ENCODE data around the gene PRKCZ. TPM values are rescaled to one million over a fixed set of nuclear protein-coding genes. Genes with fewer than 3 reads are reported as not detected.

PRKCZ gene
- total and polyA plus RNA-seq, 7 donors: 0.07 to 2.3 (median 0.42) TPM; not detected in 1

- Histone ChIP-seq H3K36me3 (ENCODE audit: insufficient read depth in 1 of 2, low read depth in 1 of 2) (no peaks in the 10 kb centered on the region), H3K4me3 (no peak overlapping the region), H3K4me1 (no peaks in the 10 kb centered on the region), H3K27ac (no peak overlapping the region), H3K9me3 (no peaks in the 10 kb centered on the region), H3K27me3 (ENCODE audit: insufficient read depth in 3 of 3, low read length in 2 of 3) (peaks cover 0 to 36% (median 14%) of the 10 kb centered on the region in 3 donors)
- WGBS, 3 donors: 68 to 77% (median 74%) methylated on average over 31 of the region's 31 CpGs
- ATAC-seq (no peak), DNase-seq (no peak)
- no peak for TF ChIP-seq CTCF (IDR thresholded peaks at IDR 0.05)
- intact Hi-C loops (cut with DNase I): no loop called here
Observed at GRCh38 chr1:2124446-2125198, 74.4 kb downstream of the PRKCZ start.

GRCh38 chr1:2125350-2126211, 75.4 kb downstream of the PRKCZ start:
- no peak overlapping the region for H3K4me3 ChIP-seq

GRCh38 chr1:2126331-2127186, 76.3 kb downstream of the PRKCZ start:
- no peak overlapping the region for H3K27ac ChIP-seq
- intact Hi-C loops (cut with DNase I): no loop called here
- H3K27me3 ChIP-seq (ENCODE audit: insufficient read depth in 3 of 3, low read length in 2 of 3): peaks cover 0 to 55% (median 16%) of the 10 kb centered on the region in 3 donors
- H3K4me1 ChIP-seq: no peaks in the 10 kb centered on the region
- DNase-seq (peak in 1 of 2 donors; percentile 50), ATAC-seq (no peak)
- WGBS, 3 donors: 77 to 81% (median 79%) methylated on average over 39 of the region's 39 CpGs
- TF ChIP-seq CTCF (IDR thresholded peaks at IDR 0.05): no peak
- no peak overlapping the region for H3K4me3 ChIP-seq
- no peaks in the 10 kb centered on the region for H3K36me3 ChIP-seq (ENCODE audit: insufficient read depth in 1 of 2, low read depth in 1 of 2)
- H3K9me3 ChIP-seq: no peaks in the 10 kb centered on the region

More at GRCh38 chr1:2125350-2126211, 75.4 kb downstream of the PRKCZ start:
- no peak for DNase-seq
- Histone ChIP-seq H3K36me3 (ENCODE audit: insufficient read depth in 1 of 2, low read depth in 1 of 2) (no peaks in the 10 kb centered on the region), H3K27ac (no peak overlapping the region), H3K9me3 (no peaks in the 10 kb centered on the region), H3K4me1 (no peaks in the 10 kb centered on the region), H3K27me3 (ENCODE audit: insufficient read depth in 3 of 3, low read length in 2 of 3) (peaks cover 0 to 45% (median 14%) of the 10 kb centered on the region in 3 donors)
- no peak for ATAC-seq
- 61 to 65% (median 64%) methylated on average over 34 of the region's 34 CpGs for WGBS, 3 donors
- intact Hi-C loops (cut with DNase I): no loop called here
- no peak for TF ChIP-seq CTCF (IDR thresholded peaks at IDR 0.05)

- Histone ChIP-seq H3K9me3 (no peaks in the 10 kb centered on the region), H3K27me3 (ENCODE audit: insufficient read depth in 3 of 3, low read length in 2 of 3) (peaks cover 0 to 64% (median 19%) of the 10 kb centered on the region in 3 donors), H3K36me3 (ENCODE audit: insufficient read depth in 1 of 2, low read depth in 1 of 2) (no peaks in the 10 kb centered on the region), H3K4me1 (peaks cover 2% of the 10 kb centered on the region), H3K4me3 (no peak overlapping the region), H3K27ac (no peak overlapping the region)
- ATAC-seq (no peak), DNase-seq (peak; percentile 11 to 30)
- intact Hi-C loops (cut with DNase I): no loop called here
- no peak for TF ChIP-seq CTCF (IDR thresholded peaks at IDR 0.05)
- WGBS, 3 donors: 40 to 53% (median 44%) methylated on average over 30 of the region's 30 CpGs
Observed at GRCh38 chr1:2127187-2128145, 77.3 kb downstream of the PRKCZ start.

Data from psoas muscle (tissue), 8 donors.